ENCODE results near the gene ABCA7.

GRCh38 chr19:1032264-1032867 lies 7.5 kb upstream of the ABCA7 start:
- no peak for TF ChIP-seq CTCF (IDR thresholded peaks at IDR 0.05)
- TF ChIP-seq POLR2A (IDR thresholded peaks at IDR 0.05; ENCODE audit: low read depth) = no peak

All from esophagus muscularis mucosa (tissue), 3 donors.